ENCODE data around the gene ADAMTS14. TPM values are rescaled to one million over a fixed set of nuclear protein-coding genes. Genes with fewer than 3 reads are reported as not detected.

The ADAMTS14 gene
- total RNA-seq, 1 donor from 2014 or later: 1.3 TPM

DNA sequence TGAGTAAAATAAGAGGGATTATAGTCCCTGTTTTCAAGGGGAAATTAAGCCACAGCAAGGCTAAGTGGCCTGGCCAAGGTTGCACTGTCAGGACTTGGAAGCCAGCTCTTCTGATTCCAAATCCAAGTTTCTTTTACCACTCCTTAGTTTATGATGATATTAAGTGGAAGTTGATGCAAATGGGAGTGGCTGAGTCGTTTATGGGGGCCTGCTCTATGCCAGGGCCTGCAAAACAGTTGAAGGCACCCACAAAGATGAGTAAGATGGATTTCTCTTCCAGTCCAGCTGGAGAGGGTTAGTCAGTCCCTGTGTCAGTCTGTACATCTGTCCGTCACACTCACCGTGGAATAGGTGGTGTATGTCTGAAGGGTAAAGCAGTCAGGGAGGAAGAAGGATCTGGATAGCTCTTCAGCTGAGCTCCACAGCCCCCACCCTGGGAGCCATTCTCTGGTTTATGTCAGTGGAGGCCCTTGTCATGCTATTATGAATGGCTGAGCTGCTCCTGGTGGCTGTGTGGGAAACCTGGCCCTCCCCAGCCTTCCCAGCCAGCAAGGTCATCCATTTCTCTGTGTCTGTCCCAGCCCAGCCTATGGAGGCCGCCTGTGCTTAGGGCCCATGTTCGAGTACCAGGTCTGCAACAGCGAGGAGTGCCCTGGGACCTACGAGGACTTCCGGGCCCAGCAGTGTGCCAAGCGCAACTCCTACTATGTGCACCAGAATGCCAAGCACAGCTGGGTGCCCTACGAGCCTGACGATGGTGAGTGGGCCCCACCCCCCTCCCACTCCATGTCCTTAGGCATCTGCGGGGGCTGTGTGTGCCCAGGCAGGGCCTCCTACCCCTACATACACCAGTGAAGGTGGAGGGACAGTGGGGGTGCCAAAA, 68.3 kb downstream of the ADAMTS14 start:
- no peak for DNase-seq (ENCODE audit: low read depth)
- H3K4me3 ChIP-seq (ENCODE audit: low read depth, low read length): no peak overlapping the region
- no peak for TF ChIP-seq CTCF (IDR thresholded peaks at IDR 0.05; ENCODE audit: insufficient read depth, low read length, poor library complexity, severe bottlenecking)
- no peaks in the 10 kb centered on the region for H3K36me3 ChIP-seq (ENCODE audit: control insufficient read depth, insufficient read depth, low read length)
- no peaks in the 10 kb centered on the region for H3K27me3 ChIP-seq (ENCODE audit: control insufficient read depth, insufficient read depth, low read length)

- Histone ChIP-seq H3K27me3 (ENCODE audit: control insufficient read depth, insufficient read depth, low read length) (no peaks in the 10 kb centered on the region), H3K4me3 (ENCODE audit: low read depth, low read length) (no peak overlapping the region), H3K36me3 (ENCODE audit: control insufficient read depth, insufficient read depth, low read length) (no peaks in the 10 kb centered on the region)
- no peak for DNase-seq (ENCODE audit: low read depth)
- TF ChIP-seq CTCF (IDR thresholded peaks at IDR 0.05; ENCODE audit: insufficient read depth, low read length, poor library complexity, severe bottlenecking): no peak
Measured at GRCh38 chr10:70742537-70743429, 70.5 kb downstream of the ADAMTS14 start.

DNA sequence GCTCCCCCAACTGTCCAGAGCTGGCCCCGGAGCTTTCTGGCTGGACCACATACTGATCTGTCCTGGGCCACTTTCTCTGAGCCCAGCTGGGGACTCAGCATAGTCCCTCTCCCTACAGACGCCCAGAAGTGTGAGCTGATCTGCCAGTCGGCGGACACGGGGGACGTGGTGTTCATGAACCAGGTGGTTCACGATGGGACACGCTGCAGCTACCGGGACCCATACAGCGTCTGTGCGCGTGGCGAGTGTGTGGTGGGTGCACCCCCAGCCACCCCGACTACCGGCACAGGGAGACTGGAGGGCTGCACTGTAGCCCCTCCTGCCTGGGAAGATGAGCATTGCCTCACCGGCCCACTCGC, 71.1 kb downstream of the ADAMTS14 start:
- no peaks in the 10 kb centered on the region for H3K36me3 ChIP-seq (ENCODE audit: control insufficient read depth, insufficient read depth, low read length)
- DNase-seq (ENCODE audit: low read depth): no peak

DNA sequence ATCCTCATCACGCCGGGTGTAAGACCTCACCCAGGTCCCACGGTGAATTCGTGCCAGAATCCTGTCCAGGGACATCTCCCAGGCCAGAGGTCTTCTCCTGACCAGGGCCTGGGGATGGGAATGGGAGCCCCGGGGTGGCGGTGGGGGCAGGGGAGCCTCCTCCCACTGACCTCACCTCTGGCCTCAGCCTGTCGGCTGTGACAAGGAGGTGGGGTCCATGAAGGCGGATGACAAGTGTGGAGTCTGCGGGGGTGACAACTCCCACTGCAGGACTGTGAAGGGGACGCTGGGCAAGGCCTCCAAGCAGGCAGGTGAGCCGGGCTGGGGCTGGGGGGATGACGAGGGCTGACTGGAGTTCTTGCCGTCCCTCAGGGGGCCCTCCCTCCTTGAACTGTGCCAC, 71.6 kb downstream of the ADAMTS14 start:
- no peak for TF ChIP-seq CTCF (IDR thresholded peaks at IDR 0.05; ENCODE audit: insufficient read depth, low read length, poor library complexity, severe bottlenecking)
- Histone ChIP-seq H3K36me3 (ENCODE audit: control insufficient read depth, insufficient read depth, low read length) (no peaks in the 10 kb centered on the region), H3K27me3 (ENCODE audit: control insufficient read depth, insufficient read depth, low read length) (no peaks in the 10 kb centered on the region), H3K4me3 (ENCODE audit: low read depth, low read length) (no peak overlapping the region)
- no peak for DNase-seq (ENCODE audit: low read depth)

More for the DNA sequence above, 71.1 kb downstream of the ADAMTS14 start:
- no peak for TF ChIP-seq CTCF (IDR thresholded peaks at IDR 0.05; ENCODE audit: insufficient read depth, low read length, poor library complexity, severe bottlenecking)
- Histone ChIP-seq H3K27me3 (ENCODE audit: control insufficient read depth, insufficient read depth, low read length) (no peaks in the 10 kb centered on the region), H3K4me3 (ENCODE audit: low read depth, low read length) (no peak overlapping the region)

DNA sequence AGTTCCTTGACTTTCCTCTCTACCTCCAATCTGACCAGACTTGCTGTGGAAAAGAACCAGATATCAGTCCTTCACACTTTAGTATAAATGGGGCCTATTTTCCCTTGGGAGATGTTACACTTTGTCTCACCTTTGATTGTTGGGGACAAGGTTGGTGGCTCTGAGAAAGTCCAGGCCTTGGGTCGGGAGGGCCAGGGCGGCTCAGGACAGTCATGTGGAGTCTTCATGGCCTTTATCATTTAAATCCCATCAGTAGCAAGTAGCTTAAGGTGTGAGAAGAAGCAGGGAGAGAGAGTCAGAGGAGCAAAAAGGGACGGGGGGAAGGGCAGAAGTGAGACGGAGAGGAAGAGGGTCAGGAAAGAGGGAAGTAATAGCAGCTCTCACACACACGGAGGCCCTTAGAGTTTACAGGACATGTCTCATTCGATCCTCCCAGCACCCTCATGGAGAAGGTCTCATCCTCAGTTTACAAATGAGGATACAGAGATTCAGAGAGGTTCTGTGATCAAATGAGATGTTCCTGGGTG, 72.4 kb downstream of the ADAMTS14 start:
- H3K36me3 ChIP-seq (ENCODE audit: control insufficient read depth, insufficient read depth, low read length): no peaks in the 10 kb centered on the region
- no peaks in the 10 kb centered on the region for H3K27me3 ChIP-seq (ENCODE audit: control insufficient read depth, insufficient read depth, low read length)
- no peak for TF ChIP-seq CTCF (IDR thresholded peaks at IDR 0.05; ENCODE audit: insufficient read depth, low read length, poor library complexity, severe bottlenecking)
- DNase-seq (ENCODE audit: low read depth): no peak
- no peak overlapping the region for H3K4me3 ChIP-seq (ENCODE audit: low read depth, low read length)

All from kidney epithelial cell (primary cell).